Measurements from ENCODE around the gene NET1. TPM values are rescaled to one million over a fixed set of nuclear protein-coding genes. Genes with fewer than 3 reads are reported as not detected.

The NET1 gene
- total and polyA plus RNA-seq, 2 experiments from 2014 or later: 36.5 to 42.9 TPM

GRCh38 chr10:5467207-5467535 lies 54.8 kb downstream of the NET1 start:
- no peak for TF ChIP-seq EZH2phosphoT487 (IDR thresholded peaks at IDR 0.05; ENCODE audit: insufficient read depth, low read depth)
- TF ChIP-seq EZH2 (IDR thresholded peaks at IDR 0.05; ENCODE audit: insufficient read depth, poor library complexity, severe bottlenecking): no peak
- Histone ChIP-seq H3K9me3 (ENCODE audit: low read depth) (no peaks in the 10 kb centered on the region), H3K9me2 (ENCODE audit: insufficient read depth) (no peaks in the 10 kb centered on the region), H3K79me2 (ENCODE audit: insufficient read depth) (no peaks in the 10 kb centered on the region), H3K9ac (no peak overlapping the region), H3K4me2 (ENCODE audit: unreplicated experiment) (no peak overlapping the region), H3K36me3 (ENCODE audit: low read depth) (no peaks in the 10 kb centered on the region), H3K4me3 (no peak overlapping the region), H3K27me3 (replicated peaks; ENCODE audit: insufficient read depth) (no peaks in the 10 kb centered on the region), H3K4me1 (ENCODE audit: insufficient read depth) (peaks cover 17% of the 10 kb centered on the region), H3K27ac (no peak overlapping the region), H4K20me1 (ENCODE audit: insufficient read depth) (no peaks in the 10 kb centered on the region), H3F3A (ENCODE audit: insufficient read depth) (peaks cover 11% of the 10 kb centered on the region), H2AFZ (peak overlapping the region; percentile 57; the same call in 1 of the 2 replicates)
- 51 to 54% methylated on average over 8 of the region's 8 CpGs for WGBS, 2 experiments (ENCODE audit: low coverage in 1 of 2, low lambda C conversion rate in 2 of 2, missing lambda C conversion rate in 2 of 2)
- in situ Hi-C loops (cut with MboI): no loop called here
- DNase-seq: peak; percentile 8

- Histone ChIP-seq H3K4me1 (ENCODE audit: insufficient read depth) (peaks cover 12% of the 10 kb centered on the region), H3K9me2 (ENCODE audit: insufficient read depth) (no peaks in the 10 kb centered on the region), H2AFZ (no peak overlapping the region), H3K27ac (no peak overlapping the region), H3K4me2 (ENCODE audit: unreplicated experiment) (no peak overlapping the region), H3K27me3 (replicated peaks; ENCODE audit: insufficient read depth) (no peaks in the 10 kb centered on the region), H3K9me3 (ENCODE audit: low read depth) (no peaks in the 10 kb centered on the region), H3K9ac (no peak overlapping the region), H3K79me2 (ENCODE audit: insufficient read depth) (no peaks in the 10 kb centered on the region), H4K20me1 (ENCODE audit: insufficient read depth) (no peaks in the 10 kb centered on the region), H3F3A (ENCODE audit: insufficient read depth) (peaks cover 6% of the 10 kb centered on the region; the same call in 1 of the 2 replicates), H3K4me3 (no peak overlapping the region), H3K36me3 (ENCODE audit: low read depth) (no peaks in the 10 kb centered on the region)
- no peak for TF ChIP-seq EZH2 (IDR thresholded peaks at IDR 0.05; ENCODE audit: insufficient read depth, poor library complexity, severe bottlenecking)
- no peak for DNase-seq
- 89 to 90% methylated on average over 5 to 6 of the region's 6 CpGs for WGBS, 2 experiments (ENCODE audit: low coverage in 1 of 2, low lambda C conversion rate in 2 of 2, missing lambda C conversion rate in 2 of 2)
- in situ Hi-C loops (cut with MboI): no loop called here
These were observed 55.4 kb downstream of the NET1 start for GRCh38 chr10:5467634-5468255.

GRCh38 chr10:5468262-5469106 lies 56.1 kb downstream of the NET1 start:
- no peak for DNase-seq
- H3K27me3 ChIP-seq (replicated peaks; ENCODE audit: insufficient read depth): no peaks in the 10 kb centered on the region
- no peaks in the 10 kb centered on the region for H3K36me3 ChIP-seq (ENCODE audit: low read depth)
- no peak overlapping the region for H3K9ac ChIP-seq
- peaks cover 4% of the 10 kb centered on the region; the same call in 1 of the 2 replicates for H3F3A ChIP-seq (ENCODE audit: insufficient read depth)
- H3K27ac ChIP-seq: no peak overlapping the region
- H2AFZ ChIP-seq: no peak overlapping the region
- in situ Hi-C loops (cut with MboI): no loop called here
- H3K79me2 ChIP-seq (ENCODE audit: insufficient read depth): no peaks in the 10 kb centered on the region
- TF ChIP-seq EZH2 (IDR thresholded peaks at IDR 0.05; ENCODE audit: insufficient read depth, poor library complexity, severe bottlenecking): no peak
- TF ChIP-seq EZH2phosphoT487 (IDR thresholded peaks at IDR 0.05; ENCODE audit: insufficient read depth, low read depth): no peak
- WGBS, 2 experiments (ENCODE audit: low coverage in 1 of 2, low lambda C conversion rate in 2 of 2, missing lambda C conversion rate in 2 of 2): 64 to 76% methylated on average over 8 of the region's 8 CpGs
- H3K4me1 ChIP-seq (ENCODE audit: insufficient read depth): peaks cover 12% of the 10 kb centered on the region
- H3K4me2 ChIP-seq (ENCODE audit: unreplicated experiment): no peak overlapping the region
- H3K9me2 ChIP-seq (ENCODE audit: insufficient read depth): no peaks in the 10 kb centered on the region
- no peaks in the 10 kb centered on the region for H3K9me3 ChIP-seq (ENCODE audit: low read depth)
- no peaks in the 10 kb centered on the region for H4K20me1 ChIP-seq (ENCODE audit: insufficient read depth)
- no peak overlapping the region for H3K4me3 ChIP-seq

- H4K20me1 ChIP-seq (ENCODE audit: insufficient read depth): no peaks in the 10 kb centered on the region
- H3K36me3 ChIP-seq (ENCODE audit: low read depth): no peaks in the 10 kb centered on the region
- no peaks in the 10 kb centered on the region for H3K9me2 ChIP-seq (ENCODE audit: insufficient read depth)
- H3K79me2 ChIP-seq (ENCODE audit: insufficient read depth): no peaks in the 10 kb centered on the region
- H2AFZ ChIP-seq: no peak overlapping the region
- H3K27me3 ChIP-seq (replicated peaks; ENCODE audit: insufficient read depth): no peaks in the 10 kb centered on the region
- no peak for TF ChIP-seq EZH2 (IDR thresholded peaks at IDR 0.05; ENCODE audit: insufficient read depth, poor library complexity, severe bottlenecking)
- TF ChIP-seq EZH2phosphoT487 (IDR thresholded peaks at IDR 0.05; ENCODE audit: insufficient read depth, low read depth): no peak
- in situ Hi-C loops (cut with MboI): no loop called here
- 87 to 90% methylated on average over 12 to 15 of the region's 15 CpGs for WGBS, 2 experiments (ENCODE audit: low coverage in 1 of 2, low lambda C conversion rate in 2 of 2, missing lambda C conversion rate in 2 of 2)
- peaks cover 3% of the 10 kb centered on the region; the same call in 1 of the 2 replicates for H3F3A ChIP-seq (ENCODE audit: insufficient read depth)
- no peaks in the 10 kb centered on the region for H3K9me3 ChIP-seq (ENCODE audit: low read depth)
- peaks cover 14% of the 10 kb centered on the region for H3K4me1 ChIP-seq (ENCODE audit: insufficient read depth)
- H3K27ac ChIP-seq: no peak overlapping the region
- no peak overlapping the region for H3K4me2 ChIP-seq (ENCODE audit: unreplicated experiment)
- H3K9ac ChIP-seq: no peak overlapping the region
- no peak overlapping the region for H3K4me3 ChIP-seq
- DNase-seq: no peak
These were observed 57.1 kb downstream of the NET1 start for GRCh38 chr10:5469353-5470061.

All from GM23248 (cell line).